Hepatocyte (in vitro differentiated cells): Measurements from ENCODE around the gene CNTN4.

ENCODE experiments used
- EZH2 ChIP-seq: fragments of 200-600 bp; sonication (generic); IDR thresholded peaks from 2 replicates; pipeline ENCODE4 v1.6.1; 2016; ENCODE audit warnings: antibody characterized with exemption, mild to moderate bottlenecking, borderline replicate concordance
- EZH2phosphoT487 ChIP-seq: fragments of 200-600 bp; sonication (generic); IDR thresholded peaks from one replicate; pipeline ENCODE4 v1.6.1; 2018; ENCODE audit warnings: antibody characterized with exemption, mild to moderate bottlenecking, low read depth, moderate library complexity; ENCODE audit not compliant: unreplicated experiment, severe bottlenecking
- TF ChIP-seq, protein P1 (sequence below): fragments of 200-600 bp; sonication (generic); IDR thresholded peaks from 2 replicates; pipeline ENCODE4 v1.5.1; 2016; ENCODE audit warnings: antibody characterized with exemption, mild to moderate bottlenecking; ENCODE audit not compliant: poor library complexity

DNA sequence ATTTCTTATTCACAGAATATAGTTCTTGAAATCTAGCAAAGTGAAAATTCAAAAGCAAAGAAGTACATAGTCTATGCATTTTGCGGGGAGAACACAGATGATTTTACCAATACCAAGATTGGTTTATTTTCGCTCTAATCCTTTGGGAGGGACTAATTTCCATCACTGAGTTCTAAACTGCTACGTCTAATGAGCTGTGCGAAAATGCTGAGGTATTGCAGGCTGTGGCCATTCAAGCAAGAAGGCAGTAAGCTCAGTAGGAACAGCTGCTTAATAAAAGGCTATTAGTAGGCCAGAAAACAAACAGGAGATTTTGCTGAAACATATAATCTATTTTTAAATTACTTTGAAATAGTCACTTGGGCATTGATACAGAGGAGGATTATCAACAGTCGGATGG is 379.0 kb downstream of the CNTN4 start:
- TF ChIP-seq, protein P1, sequence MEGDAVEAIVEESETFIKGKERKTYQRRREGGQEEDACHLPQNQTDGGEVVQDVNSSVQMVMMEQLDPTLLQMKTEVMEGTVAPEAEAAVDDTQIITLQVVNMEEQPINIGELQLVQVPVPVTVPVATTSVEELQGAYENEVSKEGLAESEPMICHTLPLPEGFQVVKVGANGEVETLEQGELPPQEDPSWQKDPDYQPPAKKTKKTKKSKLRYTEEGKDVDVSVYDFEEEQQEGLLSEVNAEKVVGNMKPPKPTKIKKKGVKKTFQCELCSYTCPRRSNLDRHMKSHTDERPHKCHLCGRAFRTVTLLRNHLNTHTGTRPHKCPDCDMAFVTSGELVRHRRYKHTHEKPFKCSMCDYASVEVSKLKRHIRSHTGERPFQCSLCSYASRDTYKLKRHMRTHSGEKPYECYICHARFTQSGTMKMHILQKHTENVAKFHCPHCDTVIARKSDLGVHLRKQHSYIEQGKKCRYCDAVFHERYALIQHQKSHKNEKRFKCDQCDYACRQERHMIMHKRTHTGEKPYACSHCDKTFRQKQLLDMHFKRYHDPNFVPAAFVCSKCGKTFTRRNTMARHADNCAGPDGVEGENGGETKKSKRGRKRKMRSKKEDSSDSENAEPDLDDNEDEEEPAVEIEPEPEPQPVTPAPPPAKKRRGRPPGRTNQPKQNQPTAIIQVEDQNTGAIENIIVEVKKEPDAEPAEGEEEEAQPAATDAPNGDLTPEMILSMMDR, result no peak
- TF ChIP-seq EZH2 (no peak), EZH2phosphoT487 (no peak)
